ENCODE data around the gene LEMD2. TPM values are rescaled to one million over a fixed set of nuclear protein-coding genes. Genes with fewer than 3 reads are reported as not detected.

Gene LEMD2
- total RNA-seq, 4 donors from 2014 or later = 44.3 to 99.2 (median 55.6) TPM

GRCh38 chr6:33758815-33759216, 30.1 kb downstream of the LEMD2 start:
- Histone ChIP-seq H3K4me1 (peaks cover 4% of the 10 kb centered on the region), H3K36me3 (no peaks in the 10 kb centered on the region), H3K9me3 (no peaks in the 10 kb centered on the region), H3K4me3 (no peak overlapping the region), H3K27ac (no peak overlapping the region), H3K27me3 (no peaks in the 10 kb centered on the region)
- TF ChIP-seq POLR2AphosphoS5 (IDR thresholded peaks at IDR 0.05) (no peak), EP300 (IDR thresholded peaks at IDR 0.05) (no peak), POLR2A (IDR thresholded peaks at IDR 0.05) (no peak)
- TF ChIP-seq, protein P1, sequence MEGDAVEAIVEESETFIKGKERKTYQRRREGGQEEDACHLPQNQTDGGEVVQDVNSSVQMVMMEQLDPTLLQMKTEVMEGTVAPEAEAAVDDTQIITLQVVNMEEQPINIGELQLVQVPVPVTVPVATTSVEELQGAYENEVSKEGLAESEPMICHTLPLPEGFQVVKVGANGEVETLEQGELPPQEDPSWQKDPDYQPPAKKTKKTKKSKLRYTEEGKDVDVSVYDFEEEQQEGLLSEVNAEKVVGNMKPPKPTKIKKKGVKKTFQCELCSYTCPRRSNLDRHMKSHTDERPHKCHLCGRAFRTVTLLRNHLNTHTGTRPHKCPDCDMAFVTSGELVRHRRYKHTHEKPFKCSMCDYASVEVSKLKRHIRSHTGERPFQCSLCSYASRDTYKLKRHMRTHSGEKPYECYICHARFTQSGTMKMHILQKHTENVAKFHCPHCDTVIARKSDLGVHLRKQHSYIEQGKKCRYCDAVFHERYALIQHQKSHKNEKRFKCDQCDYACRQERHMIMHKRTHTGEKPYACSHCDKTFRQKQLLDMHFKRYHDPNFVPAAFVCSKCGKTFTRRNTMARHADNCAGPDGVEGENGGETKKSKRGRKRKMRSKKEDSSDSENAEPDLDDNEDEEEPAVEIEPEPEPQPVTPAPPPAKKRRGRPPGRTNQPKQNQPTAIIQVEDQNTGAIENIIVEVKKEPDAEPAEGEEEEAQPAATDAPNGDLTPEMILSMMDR (IDR thresholded peaks at IDR 0.05) = no peak
- 58% methylated on average over 7 of the region's 7 CpGs for WGBS
- no peak for DNase-seq (ENCODE audit: low spot score in 2 of 2)

DNA sequence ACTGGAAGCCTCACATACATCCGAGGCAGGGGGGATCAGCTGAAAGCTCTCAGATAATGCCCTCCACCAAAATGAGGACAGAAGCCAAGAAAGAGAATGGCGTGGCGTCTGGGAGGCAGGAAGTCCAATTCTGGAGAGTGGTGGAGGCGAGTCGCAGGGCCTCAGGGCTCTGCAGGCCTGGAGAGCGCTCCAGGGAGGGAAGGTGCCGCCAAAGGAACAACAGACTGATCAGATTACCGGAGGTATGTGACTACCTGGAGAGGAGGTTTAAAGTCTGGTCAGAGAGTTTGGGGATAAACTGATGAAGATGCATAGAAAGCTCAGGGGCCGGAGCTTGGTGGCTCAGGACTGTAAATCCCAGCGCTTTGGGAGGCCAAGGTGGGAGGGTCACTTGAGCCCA, 31.0 kb downstream of the LEMD2 start:
- Histone ChIP-seq H3K4me3 (no peak overlapping the region), H3K36me3 (no peaks in the 10 kb centered on the region), H3K27ac (no peak overlapping the region), H3K27me3 (no peaks in the 10 kb centered on the region), H3K4me1 (peaks cover 4% of the 10 kb centered on the region), H3K9me3 (no peaks in the 10 kb centered on the region)
- no peak for DNase-seq (ENCODE audit: low spot score in 2 of 2)
- 80% methylated on average over 10 of the region's 10 CpGs for WGBS
- TF ChIP-seq, protein P1 (IDR thresholded peaks at IDR 0.05) = no peak
- no peak for TF ChIP-seq POLR2AphosphoS5 (IDR thresholded peaks at IDR 0.05)
- TF ChIP-seq EP300 (IDR thresholded peaks at IDR 0.05) = no peak
- TF ChIP-seq POLR2A (IDR thresholded peaks at IDR 0.05) = no peak

DNA sequence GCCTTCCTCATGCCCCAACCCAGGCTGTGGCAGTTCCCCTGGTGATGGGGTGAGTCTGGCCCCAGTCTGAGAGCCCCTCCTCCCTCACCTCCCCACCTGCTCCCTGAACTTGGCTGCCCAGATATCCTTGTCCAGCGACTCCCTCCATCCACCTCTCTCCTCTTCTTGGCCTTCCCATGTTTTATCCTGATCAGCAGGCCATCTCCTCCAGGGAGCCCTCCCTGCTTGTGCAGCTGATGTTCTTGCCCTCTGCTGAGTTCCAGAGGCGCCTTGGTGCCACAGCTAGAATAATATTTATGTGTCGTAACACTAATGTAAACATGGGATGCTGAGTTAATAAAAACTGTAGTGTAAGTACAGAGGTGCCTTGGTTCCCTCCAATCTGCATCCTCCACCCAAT, 31.8 kb downstream of the LEMD2 start:
- no peak overlapping the region for H3K4me3 ChIP-seq
- peaks cover 6% of the 10 kb centered on the region for H3K4me1 ChIP-seq
- no peak overlapping the region for H3K27ac ChIP-seq
- TF ChIP-seq POLR2AphosphoS5 (IDR thresholded peaks at IDR 0.05) (no peak), POLR2A (IDR thresholded peaks at IDR 0.05) (no peak), EP300 (IDR thresholded peaks at IDR 0.05) (no peak)
- TF ChIP-seq, protein P1 (IDR thresholded peaks at IDR 0.05) = no peak
- DNase-seq (ENCODE audit: low spot score in 2 of 2) = no peak
- H3K36me3 ChIP-seq = no peaks in the 10 kb centered on the region
- no peaks in the 10 kb centered on the region for H3K9me3 ChIP-seq
- 88% methylated on average over 3 of the region's 3 CpGs for WGBS
- no peaks in the 10 kb centered on the region for H3K27me3 ChIP-seq

GRCh38 chr6:33756211-33756954, 32.5 kb downstream of the LEMD2 start:
- no peaks in the 10 kb centered on the region for H3K27me3 ChIP-seq
- H3K4me1 ChIP-seq = peaks cover 12% of the 10 kb centered on the region
- TF ChIP-seq, protein P1 (IDR thresholded peaks at IDR 0.05) = no peak
- TF ChIP-seq POLR2A (IDR thresholded peaks at IDR 0.05) = no peak
- TF ChIP-seq POLR2AphosphoS5 (IDR thresholded peaks at IDR 0.05) = no peak
- no peak for TF ChIP-seq EP300 (IDR thresholded peaks at IDR 0.05)
- DNase-seq (ENCODE audit: low spot score in 2 of 2) = no peak
- H3K36me3 ChIP-seq = no peaks in the 10 kb centered on the region
- no peak overlapping the region for H3K27ac ChIP-seq
- WGBS = 88% methylated on average over 12 of the region's 12 CpGs
- no peaks in the 10 kb centered on the region for H3K9me3 ChIP-seq
- no peak overlapping the region for H3K4me3 ChIP-seq

DNA sequence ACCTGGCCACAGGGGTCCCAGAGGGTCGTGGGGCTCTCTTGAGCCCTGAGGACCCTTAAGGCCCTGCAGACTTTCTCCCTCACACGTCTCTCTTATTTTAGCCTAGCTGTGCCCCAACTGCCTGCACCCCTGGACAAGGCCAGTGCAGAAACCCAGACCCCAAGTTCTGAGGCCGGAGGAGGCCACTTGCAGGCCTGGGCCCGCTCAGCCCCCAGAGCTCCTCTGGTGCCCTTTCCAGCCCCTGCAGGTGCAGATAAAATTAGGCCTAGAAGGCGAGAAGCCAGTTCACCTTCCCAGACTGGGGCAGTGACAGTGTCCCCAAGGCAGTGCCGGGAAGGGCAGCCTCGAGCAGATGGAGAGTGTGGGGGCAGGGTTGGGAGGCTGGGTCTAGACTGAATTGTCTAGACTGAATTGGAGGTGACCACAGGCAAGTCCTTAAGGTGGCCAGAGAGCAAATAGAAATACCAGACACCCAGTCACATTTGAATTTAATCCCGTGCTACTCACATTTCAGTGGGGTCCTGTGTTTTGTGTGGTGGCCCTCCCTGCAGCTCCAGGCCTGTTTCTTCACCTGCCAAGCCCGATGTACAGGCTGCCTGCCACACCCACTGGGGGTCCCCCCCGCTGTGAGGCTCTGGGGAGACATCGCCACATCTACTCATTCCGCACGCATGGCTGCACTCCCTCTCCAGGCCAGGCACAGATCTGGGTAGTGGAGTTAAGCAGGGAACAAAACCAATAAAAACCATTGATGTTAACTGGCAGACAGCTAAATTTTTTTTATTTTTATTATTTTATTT, 33.7 kb downstream of the LEMD2 start:
- Histone ChIP-seq H3K9me3 (no peaks in the 10 kb centered on the region), H3K27me3 (no peaks in the 10 kb centered on the region), H3K27ac (no peak overlapping the region), H3K36me3 (no peaks in the 10 kb centered on the region), H3K4me3 (no peak overlapping the region), H3K4me1 (peaks cover 20% of the 10 kb centered on the region)
- DNase-seq (ENCODE audit: low spot score in 2 of 2) = no peak
- TF ChIP-seq EP300 (IDR thresholded peaks at IDR 0.05) (no peak), POLR2AphosphoS5 (IDR thresholded peaks at IDR 0.05) (no peak), POLR2A (IDR thresholded peaks at IDR 0.05) (no peak)
- TF ChIP-seq, protein P1 (IDR thresholded peaks at IDR 0.05) = no peak
- 85% methylated on average over 11 of the region's 13 CpGs for WGBS

All from suprapubic skin (tissue), 4 donors.